Epithelial cell of esophagus (primary cell): ENCODE measurements around the gene GAPVD1.

Source experiments
- DNase-seq: peaks from one replicate; pipeline ENCODE4 v3.0.0; 2010; ENCODE audit warnings: low read depth
- H3K4me3 ChIP-seq: 2 replicates; pipeline ENCODE4 v1.5.1; 2011; ENCODE audit warnings: mild to moderate bottlenecking, low read length, control low read depth
- TF ChIP-seq, protein P1 (sequence below): IDR thresholded peaks from 2 replicates; pipeline ENCODE4 v1.5.1; 2011; ENCODE audit warnings: low read depth, mild to moderate bottlenecking, low read length, control low read depth, inconsistent platforms; ENCODE audit not compliant: insufficient read depth; ENCODE audit errors: missing control alignments

The GAPVD1 gene

DNA sequence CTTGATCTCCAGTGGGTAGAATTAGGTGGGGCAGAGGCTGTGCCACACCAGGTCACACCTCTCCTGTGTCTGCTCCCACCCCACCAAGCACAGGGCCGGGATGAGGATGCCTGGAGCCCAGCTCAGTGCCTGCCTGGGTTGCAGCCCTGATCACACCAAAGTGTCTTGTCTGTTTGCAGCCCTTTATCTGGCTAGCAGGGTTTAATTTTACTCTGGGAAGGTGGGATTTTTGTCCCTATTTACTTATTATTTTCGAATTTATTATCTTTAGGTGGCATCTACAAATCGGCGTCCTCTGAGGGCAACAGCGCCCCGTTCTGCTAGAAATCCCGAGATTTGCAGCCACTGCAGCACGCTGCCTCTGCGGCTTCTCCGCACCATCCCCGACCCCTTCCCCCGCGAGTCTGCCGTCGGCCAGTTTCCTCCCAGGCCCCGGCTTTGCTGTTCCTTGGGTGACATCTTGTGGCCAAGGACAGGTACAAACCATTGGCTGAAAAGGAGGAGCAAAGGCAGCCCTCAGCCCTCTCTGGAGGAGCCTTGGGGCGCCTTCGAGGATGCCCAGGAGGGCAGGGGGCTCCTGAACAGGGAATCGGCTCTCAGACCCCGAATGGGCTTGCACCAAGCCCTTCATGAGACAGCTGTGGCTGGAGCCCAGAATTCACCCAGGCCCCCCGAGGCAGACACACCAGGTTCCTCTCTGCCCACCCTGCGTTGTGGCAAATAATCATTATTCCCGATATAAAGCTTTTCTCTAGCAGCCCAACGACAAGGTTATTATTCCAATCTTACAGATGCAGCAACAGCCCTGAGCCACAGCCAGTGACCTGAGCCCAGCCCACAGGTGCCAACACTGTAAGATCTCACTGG lies 113.0 kb downstream of the GAPVD1 start:
- DNase-seq: peak; percentile 70
- TF ChIP-seq, protein P1, sequence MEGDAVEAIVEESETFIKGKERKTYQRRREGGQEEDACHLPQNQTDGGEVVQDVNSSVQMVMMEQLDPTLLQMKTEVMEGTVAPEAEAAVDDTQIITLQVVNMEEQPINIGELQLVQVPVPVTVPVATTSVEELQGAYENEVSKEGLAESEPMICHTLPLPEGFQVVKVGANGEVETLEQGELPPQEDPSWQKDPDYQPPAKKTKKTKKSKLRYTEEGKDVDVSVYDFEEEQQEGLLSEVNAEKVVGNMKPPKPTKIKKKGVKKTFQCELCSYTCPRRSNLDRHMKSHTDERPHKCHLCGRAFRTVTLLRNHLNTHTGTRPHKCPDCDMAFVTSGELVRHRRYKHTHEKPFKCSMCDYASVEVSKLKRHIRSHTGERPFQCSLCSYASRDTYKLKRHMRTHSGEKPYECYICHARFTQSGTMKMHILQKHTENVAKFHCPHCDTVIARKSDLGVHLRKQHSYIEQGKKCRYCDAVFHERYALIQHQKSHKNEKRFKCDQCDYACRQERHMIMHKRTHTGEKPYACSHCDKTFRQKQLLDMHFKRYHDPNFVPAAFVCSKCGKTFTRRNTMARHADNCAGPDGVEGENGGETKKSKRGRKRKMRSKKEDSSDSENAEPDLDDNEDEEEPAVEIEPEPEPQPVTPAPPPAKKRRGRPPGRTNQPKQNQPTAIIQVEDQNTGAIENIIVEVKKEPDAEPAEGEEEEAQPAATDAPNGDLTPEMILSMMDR: peak; percentile 82
- peak overlapping the region; percentile 12 for H3K4me3 ChIP-seq

DNA sequence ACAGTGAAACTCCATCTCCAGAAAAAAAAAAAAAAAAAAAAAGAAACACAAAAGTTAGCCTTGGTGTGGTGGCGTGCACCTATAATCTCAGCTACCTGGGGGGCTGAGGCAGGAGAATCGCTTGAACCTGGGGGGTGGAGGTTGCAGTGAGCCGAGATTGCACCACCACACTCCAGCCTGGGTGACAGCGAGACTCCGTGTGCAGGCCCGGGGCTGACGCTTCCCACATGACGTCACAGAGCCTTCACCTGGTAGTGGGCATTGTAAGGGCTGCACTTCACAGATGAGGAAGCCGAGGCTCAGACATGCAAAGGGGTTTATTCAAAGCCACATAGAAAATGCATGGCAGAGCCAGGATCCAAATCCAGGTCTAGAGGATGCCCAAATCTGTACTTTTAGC lies 114.2 kb downstream of the GAPVD1 start:
- no peak for DNase-seq
- TF ChIP-seq, protein P1: no peak

DNA sequence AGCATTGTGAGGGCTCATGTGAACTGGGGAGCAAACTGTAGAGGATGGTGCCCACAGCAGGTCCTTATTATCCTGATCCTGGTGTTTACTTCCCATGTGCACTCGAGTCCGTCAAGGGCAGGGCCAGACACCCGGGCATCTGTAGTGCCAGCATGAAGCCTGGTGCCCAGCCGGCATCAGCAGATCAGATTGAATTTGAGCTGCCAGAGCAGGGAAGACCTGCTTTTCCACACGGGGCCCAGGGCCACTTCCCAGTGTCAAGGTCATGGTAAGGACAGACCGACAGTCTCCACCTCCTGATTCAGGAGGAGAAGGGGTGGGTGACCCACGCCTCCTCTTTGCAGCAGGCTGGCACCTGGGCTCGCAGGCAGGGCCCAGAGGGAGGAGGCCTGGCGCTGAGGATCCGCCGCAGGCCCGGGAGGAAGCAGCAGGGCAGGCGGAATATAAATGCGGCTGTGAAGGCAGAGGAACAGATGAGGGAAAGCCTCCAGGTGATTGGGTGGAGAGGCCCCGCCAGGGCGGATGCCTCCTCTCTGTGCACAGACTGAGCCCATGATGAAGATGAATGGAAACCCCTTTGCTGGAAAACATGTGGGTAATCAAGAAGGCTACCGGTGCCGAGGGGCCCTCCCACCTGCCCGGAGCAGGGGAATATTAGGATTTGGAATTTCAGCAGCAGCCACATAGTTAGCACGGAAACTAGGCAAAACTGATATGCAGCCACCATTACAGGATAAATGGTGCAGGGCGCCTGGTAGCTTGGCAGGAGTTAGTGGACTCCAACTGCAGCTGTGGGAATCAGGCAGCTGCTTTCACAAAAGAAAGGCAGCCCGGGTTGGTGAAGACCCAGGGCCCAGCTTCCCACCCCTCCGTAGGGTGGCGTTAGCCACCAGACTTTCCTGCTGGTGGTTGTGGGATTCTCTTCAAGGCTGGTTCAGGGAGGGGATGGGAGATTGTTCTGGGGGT lies 114.9 kb downstream of the GAPVD1 start:
- no peak for DNase-seq
- TF ChIP-seq, protein P1: no peak
- H3K4me3 ChIP-seq: no peak overlapping the region

More for the DNA sequence above, 114.2 kb downstream of the GAPVD1 start:
- H3K4me3 ChIP-seq: no peak overlapping the region

DNA sequence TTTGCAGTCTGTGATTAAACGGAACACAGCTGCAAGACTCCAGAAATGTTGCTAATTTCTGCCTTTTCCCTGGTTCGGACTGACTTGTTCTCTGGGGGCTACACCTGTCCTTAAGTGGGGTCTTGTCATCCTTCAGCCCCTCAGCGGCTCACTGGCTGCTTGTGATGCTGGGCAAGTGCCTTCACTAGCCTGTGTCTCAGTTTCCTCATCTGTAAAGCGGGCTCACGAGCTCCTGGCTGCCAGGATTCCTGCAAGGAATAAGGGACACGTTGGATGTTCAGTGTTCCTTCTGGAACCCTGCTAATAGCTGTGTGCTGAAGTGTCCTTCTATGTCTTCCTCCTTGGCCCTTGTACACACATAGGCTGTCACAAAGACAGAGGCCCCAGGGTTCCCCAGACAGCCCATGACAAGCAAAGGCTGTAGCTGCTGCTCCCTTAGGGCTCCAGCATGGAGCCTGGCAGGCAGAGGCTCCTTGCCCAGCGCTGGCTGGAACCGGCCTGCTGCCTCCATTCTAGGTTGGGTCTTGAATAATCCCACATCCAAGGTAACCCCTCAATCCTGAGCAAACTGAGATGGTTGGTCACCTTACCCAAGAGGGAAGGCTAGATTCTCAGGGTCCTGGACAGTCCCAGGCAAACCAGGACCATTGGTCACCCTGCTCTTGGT lies 116.1 kb downstream of the GAPVD1 start:
- H3K4me3 ChIP-seq: no peak overlapping the region
- TF ChIP-seq, protein P1: no peak
- no peak for DNase-seq

DNA sequence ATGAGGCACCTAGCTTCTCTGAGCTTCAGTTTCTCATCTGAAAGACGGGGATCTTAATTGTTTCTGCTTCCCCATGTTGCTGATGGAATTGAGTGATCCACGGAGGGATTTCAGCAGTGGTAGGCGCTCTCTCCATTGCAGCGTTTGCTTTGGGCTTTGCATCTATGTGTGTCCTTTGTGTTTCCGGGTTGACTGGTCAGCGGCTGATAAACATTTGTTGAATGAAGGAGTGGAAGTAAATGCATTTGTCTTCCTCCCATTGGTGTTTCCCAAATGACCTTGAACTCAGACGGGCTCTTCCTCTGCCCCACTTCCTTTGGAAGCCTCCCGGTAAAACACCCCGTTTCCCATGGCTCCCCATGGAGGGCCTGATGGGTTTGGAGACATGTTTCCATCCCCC lies 117.2 kb downstream of the GAPVD1 start:
- TF ChIP-seq, protein P1: no peak
- DNase-seq: no peak
- H3K4me3 ChIP-seq: no peak overlapping the region

DNA sequence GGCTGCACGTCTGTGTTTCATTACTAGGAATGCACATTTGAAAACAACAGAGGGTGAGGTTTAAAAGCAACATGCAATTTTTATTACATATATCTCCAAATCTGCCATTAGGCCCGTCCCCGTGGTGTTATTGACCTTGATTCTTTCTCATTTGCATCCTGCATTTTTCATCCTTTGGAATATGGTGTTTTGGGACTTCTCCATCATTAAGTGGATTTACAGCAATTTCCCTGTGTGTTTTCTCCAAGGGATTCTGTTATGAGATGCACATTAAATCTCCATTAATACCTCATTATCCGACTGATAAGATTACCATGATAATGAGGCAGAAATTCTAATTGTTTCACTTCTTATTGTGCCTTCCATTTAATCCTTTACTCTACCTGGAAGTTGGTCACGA lies 117.6 kb downstream of the GAPVD1 start:
- TF ChIP-seq, protein P1: no peak
- no peak for DNase-seq
- H3K4me3 ChIP-seq: no peak overlapping the region
